Calu3 (cell line): ENCODE results near the gene FGF14. TPM values are rescaled to one million over a fixed set of nuclear protein-coding genes. Genes with fewer than 3 reads are reported as not detected.

ENCODE experiments used
- BruUV-seq: library from RNA; stranded (reverse); fragments of 400-500 nt; replicated peaks from 2 replicates; lab custom pipeline; 2021; lab: Mats Ljungman, UMichigan
- CTCF ChIA-PET: fragments of 300-600 bp; sonication (Branson Sonifier 250); formaldehyde crosslinking; loops from one replicate; lab custom pipeline; 2022; ENCODE audit warnings: antibody characterized with exemption; lab: Charles Lee
- DNase-seq: peaks from one replicate; pipeline ENCODE4 v3.0.0; 2022
- H3K27ac Mint-ChIP-seq: one replicate; pipeline ENCODE4 v1.8.0; 2022; ENCODE audit warnings: mixed read lengths; ENCODE audit not compliant: unreplicated experiment
- H3K27me3 Mint-ChIP-seq: one replicate; pipeline ENCODE4 v1.8.0; 2022; ENCODE audit warnings: mixed read lengths; ENCODE audit not compliant: unreplicated experiment
- H3K36me3 Mint-ChIP-seq: one replicate; pipeline ENCODE4 v1.8.0; 2022; ENCODE audit warnings: mild to moderate bottlenecking, moderate library complexity, mixed read lengths; ENCODE audit not compliant: insufficient read depth, unreplicated experiment
- H3K4me1 Mint-ChIP-seq: one replicate; pipeline ENCODE4 v1.8.0; 2022; ENCODE audit warnings: mild to moderate bottlenecking, low read depth, mixed read lengths; ENCODE audit not compliant: unreplicated experiment
- H3K4me3 Mint-ChIP-seq: one replicate; pipeline ENCODE4 v1.8.0; 2022; ENCODE audit warnings: mild to moderate bottlenecking, low read depth, moderate library complexity, mixed read lengths; ENCODE audit not compliant: unreplicated experiment
- H3K9me3 Mint-ChIP-seq: one replicate; pipeline ENCODE4 v1.8.0; 2022; ENCODE audit warnings: low read depth, mixed read lengths; ENCODE audit not compliant: unreplicated experiment
- intact Hi-C: fragments of 100-400 bp; cut with micrococcal nuclease; formaldehyde crosslinking; loops from one replicate; pipeline ENCODE4 v1.10.0; 2022; ENCODE audit not compliant: unreplicated experiment
- total RNA-seq: library from RNA; stranded (reverse); gene quantifications from 2 replicates; pipeline ENCODE4 v1.2.3, GENCODE V29; 2022
- TF ChIP-seq, protein P1 (sequence below): fragments of 200-600 bp; IDR thresholded peaks from one replicate; pipeline ENCODE4 v1.8.0; 2022; ENCODE audit warnings: antibody characterized with exemption; ENCODE audit not compliant: unreplicated experiment

Gene FGF14
- total RNA-seq, 1 experiment from 2014 or later, result 0.21 TPM

DNA sequence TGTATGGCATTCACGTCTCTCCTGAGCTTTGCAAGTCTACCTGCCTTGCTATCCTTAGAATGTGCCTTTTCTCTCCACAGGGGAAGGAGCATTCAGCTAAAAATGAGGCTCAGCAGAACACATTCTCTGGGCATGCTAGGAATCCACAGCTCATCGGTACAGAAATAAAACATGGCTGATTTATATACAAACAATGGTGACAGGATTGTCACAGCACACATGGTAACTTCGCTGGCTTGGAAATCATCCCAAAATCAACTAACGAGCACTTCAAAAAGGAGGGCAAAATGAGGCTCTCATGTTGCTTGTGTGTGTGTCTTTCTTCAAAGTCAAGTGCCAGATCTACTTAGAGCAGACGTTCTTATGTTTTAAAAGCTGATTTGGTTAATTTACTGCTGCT, 373.0 kb downstream of the FGF14 start:
- Mint-ChIP-seq H3K27me3 (no peaks in the 10 kb centered on the region), H3K4me1 (no peaks in the 10 kb centered on the region), H3K9me3 (no peaks in the 10 kb centered on the region), H3K36me3 (no peaks in the 10 kb centered on the region), H3K4me3 (no peak overlapping the region), H3K27ac (no peak overlapping the region)
- intact Hi-C loops, result no loop called here
- BruUV-seq, result no TSS peak
- CTCF ChIA-PET, result no interaction called here
- DNase-seq, result no peak
- TF ChIP-seq, protein P1, sequence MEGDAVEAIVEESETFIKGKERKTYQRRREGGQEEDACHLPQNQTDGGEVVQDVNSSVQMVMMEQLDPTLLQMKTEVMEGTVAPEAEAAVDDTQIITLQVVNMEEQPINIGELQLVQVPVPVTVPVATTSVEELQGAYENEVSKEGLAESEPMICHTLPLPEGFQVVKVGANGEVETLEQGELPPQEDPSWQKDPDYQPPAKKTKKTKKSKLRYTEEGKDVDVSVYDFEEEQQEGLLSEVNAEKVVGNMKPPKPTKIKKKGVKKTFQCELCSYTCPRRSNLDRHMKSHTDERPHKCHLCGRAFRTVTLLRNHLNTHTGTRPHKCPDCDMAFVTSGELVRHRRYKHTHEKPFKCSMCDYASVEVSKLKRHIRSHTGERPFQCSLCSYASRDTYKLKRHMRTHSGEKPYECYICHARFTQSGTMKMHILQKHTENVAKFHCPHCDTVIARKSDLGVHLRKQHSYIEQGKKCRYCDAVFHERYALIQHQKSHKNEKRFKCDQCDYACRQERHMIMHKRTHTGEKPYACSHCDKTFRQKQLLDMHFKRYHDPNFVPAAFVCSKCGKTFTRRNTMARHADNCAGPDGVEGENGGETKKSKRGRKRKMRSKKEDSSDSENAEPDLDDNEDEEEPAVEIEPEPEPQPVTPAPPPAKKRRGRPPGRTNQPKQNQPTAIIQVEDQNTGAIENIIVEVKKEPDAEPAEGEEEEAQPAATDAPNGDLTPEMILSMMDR, result no peak

DNA sequence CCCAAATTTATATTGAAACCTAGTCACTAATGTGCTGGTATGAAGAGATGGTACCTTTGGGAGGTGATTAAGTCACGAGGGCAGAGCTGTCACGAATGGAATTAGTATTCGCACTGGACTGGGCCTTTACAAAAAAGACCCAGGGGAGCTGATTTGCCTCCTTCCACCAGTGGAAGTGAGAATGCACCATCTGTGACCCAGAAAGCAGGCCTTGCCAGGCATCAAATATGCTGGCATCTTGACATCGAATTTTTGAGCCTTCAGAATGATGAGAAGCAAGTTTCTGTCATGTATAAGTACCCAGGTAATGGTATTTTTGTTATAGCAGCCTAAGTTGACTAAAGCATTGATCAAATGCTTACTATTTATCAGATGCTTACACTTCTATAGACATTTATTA, 373.6 kb downstream of the FGF14 start:
- DNase-seq, result no peak
- no peaks in the 10 kb centered on the region for H3K27me3 Mint-ChIP-seq
- CTCF ChIA-PET, result no interaction called here
- H3K4me3 Mint-ChIP-seq, result no peak overlapping the region
- TF ChIP-seq, protein P1, result no peak
- no peak overlapping the region for H3K27ac Mint-ChIP-seq
- intact Hi-C loops, result no loop called here
- H3K36me3 Mint-ChIP-seq, result no peaks in the 10 kb centered on the region
- no TSS peak for BruUV-seq
- no peaks in the 10 kb centered on the region for H3K9me3 Mint-ChIP-seq
- no peaks in the 10 kb centered on the region for H3K4me1 Mint-ChIP-seq

DNA sequence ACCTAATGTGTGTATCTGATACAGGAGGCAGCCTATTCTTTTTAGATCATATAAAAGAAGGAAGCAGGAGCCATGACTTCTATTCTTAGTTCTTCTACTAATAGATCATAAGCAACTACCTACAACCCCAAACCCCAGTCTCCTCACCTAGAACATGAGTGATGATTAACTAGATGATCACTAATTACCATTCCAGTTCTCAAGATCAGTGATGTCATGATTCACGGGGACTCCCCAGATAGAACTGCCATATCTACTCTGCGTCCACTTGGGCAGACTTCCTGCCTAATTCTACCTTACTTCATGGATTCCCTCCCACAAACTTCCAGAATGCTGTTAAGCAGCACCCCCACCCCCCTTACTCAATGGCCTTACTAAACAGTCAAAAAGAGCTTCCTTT, 380.1 kb downstream of the FGF14 start:
- TF ChIP-seq, protein P1, result no peak
- H3K27ac Mint-ChIP-seq, result no peak overlapping the region
- peaks cover 10% of the 10 kb centered on the region for H3K9me3 Mint-ChIP-seq
- H3K4me1 Mint-ChIP-seq, result peaks cover 26% of the 10 kb centered on the region
- H3K36me3 Mint-ChIP-seq, result no peaks in the 10 kb centered on the region
- peaks cover 13% of the 10 kb centered on the region for H3K27me3 Mint-ChIP-seq
- no TSS peak for BruUV-seq
- intact Hi-C loops, result no loop called here
- no peak for DNase-seq
- CTCF ChIA-PET, result no interaction called here
- no peak overlapping the region for H3K4me3 Mint-ChIP-seq

DNA sequence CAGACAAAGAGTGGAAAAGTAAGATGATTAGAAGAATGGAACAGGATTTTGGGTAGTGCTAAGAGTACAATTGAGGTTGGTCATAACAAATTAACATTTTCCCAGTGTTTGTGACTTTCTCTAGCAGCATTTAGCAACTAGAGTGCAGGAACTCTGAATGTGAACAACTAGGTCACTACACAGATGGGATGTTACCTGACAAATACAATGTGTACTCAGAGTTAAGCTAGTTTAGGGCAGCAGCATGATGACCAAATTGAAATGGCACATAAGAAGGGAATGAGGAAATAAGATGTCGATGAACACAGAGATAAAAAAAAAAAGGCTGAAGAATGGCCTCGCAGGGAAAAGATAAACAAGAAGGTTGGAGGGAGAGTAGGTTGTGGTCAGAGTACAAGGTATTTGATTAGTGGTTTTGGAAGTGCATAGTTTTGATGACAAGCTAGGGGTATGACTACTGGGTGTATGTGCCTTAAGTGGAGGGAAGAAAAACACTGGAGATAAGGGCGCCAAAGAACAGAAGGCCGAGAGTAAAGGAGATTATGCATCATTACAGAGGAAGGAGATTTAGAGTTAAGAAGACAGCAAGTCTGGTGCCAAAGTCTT, 381.1 kb downstream of the FGF14 start:
- Mint-ChIP-seq H3K27me3 (peaks cover 13% of the 10 kb centered on the region), H3K27ac (peak overlapping the region; percentile 46), H3K36me3 (no peaks in the 10 kb centered on the region), H3K9me3 (peaks cover 10% of the 10 kb centered on the region), H3K4me1 (peaks cover 26% of the 10 kb centered on the region), H3K4me3 (no peak overlapping the region)
- CTCF ChIA-PET, result no interaction called here
- TF ChIP-seq, protein P1, result no peak
- intact Hi-C loops, result no loop called here
- DNase-seq, result peak; percentile 4
- BruUV-seq, result no TSS peak
